Tongue (tissue), 2 donors: ENCODE data around the gene ABAT. TPM values are rescaled to one million over a fixed set of nuclear protein-coding genes. Genes with fewer than 3 reads are reported as not detected.

ENCODE experiments used
- DNase-seq: peaks from one replicate; pipeline ENCODE4 v3.0.0-alpha.2; 2015
- total RNA-seq: library from RNA; depleted of rRNA; stranded (reverse); fragments of >200 nt; gene quantifications from one replicate; pipeline ENCODE4 v1.2.3, GENCODE V29; 2014

The ABAT gene
- total RNA-seq: 18.9 TPM

GRCh38 chr16:8674413-8675022, at the start of gene ABAT:
ABAT (plus strand) TSS chr16:8674617; CDS start chr16:8735740, 61,123 bp downstream.
- DNase-seq: peak; percentile 92

- DNase-seq: no peak
Observed at GRCh38 chr16:8625491-8626087, 48.8 kb upstream of the ABAT start.

- DNase-seq: no peak
Observed at GRCh38 chr16:8626946-8627345, 47.5 kb upstream of the ABAT start.

GRCh38 chr16:8627456-8627855, 47.0 kb upstream of the ABAT start:
- DNase-seq: no peak

- no peak for DNase-seq
Observed at GRCh38 chr16:8628981-8629725, 45.3 kb upstream of the ABAT start.

GRCh38 chr16:8630255-8630953, 44.0 kb upstream of the ABAT start:
- no peak for DNase-seq

GRCh38 chr16:8631373-8631772, 43.0 kb upstream of the ABAT start:
- DNase-seq: no peak

GRCh38 chr16:8631818-8632465, 42.5 kb upstream of the ABAT start:
- DNase-seq: no peak

GRCh38 chr16:8632675-8633182, 41.7 kb upstream of the ABAT start:
- no peak for DNase-seq

- peak; percentile 25 for DNase-seq
Observed at GRCh38 chr16:8634991-8635736, 39.3 kb upstream of the ABAT start.

- no peak for DNase-seq
Observed at GRCh38 chr16:8639694-8640093, 34.7 kb upstream of the ABAT start.

- DNase-seq: no peak
Observed at GRCh38 chr16:8641671-8642070, 32.7 kb upstream of the ABAT start.

GRCh38 chr16:8642146-8642545, 32.3 kb upstream of the ABAT start:
- no peak for DNase-seq

- DNase-seq: no peak
Observed at GRCh38 chr16:8644211-8645140, 29.9 kb upstream of the ABAT start.

GRCh38 chr16:8645141-8645521, 29.3 kb upstream of the ABAT start:
- no peak for DNase-seq

GRCh38 chr16:8645831-8646230, 28.6 kb upstream of the ABAT start:
- DNase-seq: no peak

- DNase-seq: no peak
Observed at GRCh38 chr16:8646326-8647053, 27.9 kb upstream of the ABAT start.

- no peak for DNase-seq
Observed at GRCh38 chr16:8647721-8648318, 26.6 kb upstream of the ABAT start.

- no peak for DNase-seq
Observed at GRCh38 chr16:8648877-8649276, 25.5 kb upstream of the ABAT start.
